Natural killer cell (primary cell): ENCODE measurements around the gene PLA2G6. TPM values are rescaled to one million over a fixed set of nuclear protein-coding genes. Genes with fewer than 3 reads are reported as not detected.

Experiments used
- ATAC-seq, 3 donors: fragments of 150-1000 bp in 2 of 3; fragments of 200-7000 bp in 1 of 3; cut with Tn5 transposase; 1 replicate in 1 of 3; 2 replicates in 2 of 3; pipeline ENCODE4 v1.10.0; 2021; ENCODE audit warnings: mild to moderate bottlenecking in 2 of 3, moderate library complexity in 2 of 3
- DNase-seq, 2 donors: peaks; one replicate each; pipeline versions ENCODE4 v3.0.0 to v3.0.0-alpha.2; 2013 to 2021; ENCODE audit warnings: mixed read lengths in 1 of 2
- H3K27ac ChIP-seq: one replicate; pipeline ENCODE4 v1.5.1; 2013; ENCODE audit warnings: mild to moderate bottlenecking, low read length
- H3K27me3 ChIP-seq: one replicate; pipeline ENCODE4 v1.6.1; 2013; ENCODE audit warnings: low read length; ENCODE audit not compliant: control insufficient read depth, insufficient read depth
- H3K36me3 ChIP-seq: one replicate; pipeline ENCODE4 v1.6.1; 2013; ENCODE audit warnings: low read length; ENCODE audit not compliant: control insufficient read depth, insufficient read depth
- H3K4me1 ChIP-seq: one replicate; pipeline ENCODE4 v1.6.1; 2013; ENCODE audit warnings: low read length; ENCODE audit not compliant: control insufficient read depth, insufficient read depth
- H3K4me3 ChIP-seq: one replicate; pipeline ENCODE4 v1.5.1; 2013; ENCODE audit warnings: low read length
- H3K9me3 ChIP-seq: one replicate; pipeline ENCODE4 v1.6.1; 2013; ENCODE audit warnings: low read length; ENCODE audit not compliant: control insufficient read depth, insufficient read depth
- H3K27ac Mint-ChIP-seq, 2 donors: one replicate each; pipeline ENCODE4 v1.8.0; 2022; ENCODE audit warnings: mild to moderate bottlenecking in 2 of 2, mixed read lengths in 2 of 2, moderate library complexity in 1 of 2
- H3K27me3 Mint-ChIP-seq, 2 donors: one replicate each; pipeline ENCODE4 v1.8.0; 2022; ENCODE audit warnings: low read depth in 2 of 2, mixed read lengths in 2 of 2
- H3K36me3 Mint-ChIP-seq: one replicate; pipeline ENCODE4 v1.8.0; 2022; ENCODE audit warnings: mixed read lengths
- H3K4me1 Mint-ChIP-seq, 2 donors: one replicate each; pipeline ENCODE4 v1.8.0; 2022; ENCODE audit warnings: mixed read lengths in 2 of 2
- H3K4me3 Mint-ChIP-seq: one replicate; pipeline ENCODE4 v1.8.0; 2022; ENCODE audit warnings: mild to moderate bottlenecking, moderate library complexity, mixed read lengths
- H3K9me3 Mint-ChIP-seq, 2 donors: one replicate each; pipeline ENCODE4 v1.8.0; 2022; ENCODE audit warnings: mixed read lengths in 2 of 2
- WGBS: methylation state at CpG from one replicate; pipeline ENCODE4 v1.1.7; 2013; ENCODE audit warnings: missing lambda C conversion rate; ENCODE audit not compliant: insufficient coverage; 5-methylcytosine and 5-hydroxymethylcytosine counted together
- intact Hi-C: fragments of 100-400 bp; cut with micrococcal nuclease; formaldehyde crosslinking; loops from one replicate; pipeline ENCODE4 v1.14.2; 2022
- total RNA-seq, 4 donors: library from RNA; stranded (reverse); fragments of 120-200 nt in 1 of 4; gene quantifications; one replicate each; pipeline versions ENCODE4 v1.2.3 to v1.2.4, GENCODE V29; 2013 to 2022
- TF ChIP-seq, protein P1 (sequence below): fragments of 200-600 bp; IDR thresholded peaks from one replicate; pipeline ENCODE4 v1.8.0; 2022; ENCODE audit warnings: antibody characterized with exemption

The PLA2G6 gene
- total RNA-seq, 3 donors from 2014 or later (not counting 1 experiment from before 2014, with no cell fraction given): 137 to 167 (median 145) TPM

DNA sequence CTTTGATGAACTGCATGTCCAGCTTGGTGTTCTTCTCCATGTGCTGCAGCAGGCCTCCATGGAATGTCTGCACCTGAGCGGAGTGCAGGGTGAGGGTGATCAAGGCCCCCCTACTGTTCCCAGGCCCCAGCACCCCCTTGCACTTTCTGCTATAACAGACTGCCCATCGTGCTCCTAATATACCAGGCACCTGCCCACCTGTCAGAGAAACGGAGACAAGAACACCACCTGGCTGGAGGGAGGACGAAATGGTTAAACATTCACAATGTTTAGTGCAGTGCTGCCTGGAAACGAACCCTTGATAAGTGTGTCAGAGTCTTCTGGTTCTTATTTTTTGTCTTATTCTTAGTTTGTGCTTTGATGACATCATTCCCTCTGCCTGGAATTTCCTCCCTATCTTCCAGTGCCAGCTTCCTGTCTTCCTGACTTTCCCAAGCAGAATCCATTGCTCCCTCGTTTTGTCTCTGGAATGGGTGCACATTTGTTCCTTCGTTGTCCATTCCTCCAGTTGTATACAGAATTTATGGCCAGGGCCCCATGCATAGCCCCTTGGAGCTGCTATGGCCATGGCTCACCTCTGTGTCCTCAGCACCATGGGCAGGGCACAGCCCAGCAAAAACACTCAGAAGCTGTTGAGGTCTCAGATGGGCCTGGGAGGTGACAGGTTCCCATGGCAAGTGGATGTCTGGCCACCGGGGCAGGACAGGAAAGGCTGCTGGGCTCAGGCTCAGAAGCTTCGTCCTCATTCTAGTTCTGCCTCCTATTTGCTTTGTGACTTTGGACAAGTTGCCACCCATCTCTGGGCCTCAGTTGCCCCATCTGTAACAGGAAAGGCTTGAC lies 83.0 kb downstream of the PLA2G6 start:
- intact Hi-C loops: no loop called here
- no peaks in the 10 kb centered on the region for H3K27me3 ChIP-seq
- H3K27me3 Mint-ChIP-seq: no peaks in the 10 kb centered on the region
- no peak overlapping the region for H3K4me3 Mint-ChIP-seq
- 90% methylated on average over 8 of the region's 9 CpGs for WGBS
- H3K9me3 ChIP-seq: no peaks in the 10 kb centered on the region
- no peaks in the 10 kb centered on the region for H3K9me3 Mint-ChIP-seq
- DNase-seq (no peak), ATAC-seq (no peak)
- TF ChIP-seq, protein P1, sequence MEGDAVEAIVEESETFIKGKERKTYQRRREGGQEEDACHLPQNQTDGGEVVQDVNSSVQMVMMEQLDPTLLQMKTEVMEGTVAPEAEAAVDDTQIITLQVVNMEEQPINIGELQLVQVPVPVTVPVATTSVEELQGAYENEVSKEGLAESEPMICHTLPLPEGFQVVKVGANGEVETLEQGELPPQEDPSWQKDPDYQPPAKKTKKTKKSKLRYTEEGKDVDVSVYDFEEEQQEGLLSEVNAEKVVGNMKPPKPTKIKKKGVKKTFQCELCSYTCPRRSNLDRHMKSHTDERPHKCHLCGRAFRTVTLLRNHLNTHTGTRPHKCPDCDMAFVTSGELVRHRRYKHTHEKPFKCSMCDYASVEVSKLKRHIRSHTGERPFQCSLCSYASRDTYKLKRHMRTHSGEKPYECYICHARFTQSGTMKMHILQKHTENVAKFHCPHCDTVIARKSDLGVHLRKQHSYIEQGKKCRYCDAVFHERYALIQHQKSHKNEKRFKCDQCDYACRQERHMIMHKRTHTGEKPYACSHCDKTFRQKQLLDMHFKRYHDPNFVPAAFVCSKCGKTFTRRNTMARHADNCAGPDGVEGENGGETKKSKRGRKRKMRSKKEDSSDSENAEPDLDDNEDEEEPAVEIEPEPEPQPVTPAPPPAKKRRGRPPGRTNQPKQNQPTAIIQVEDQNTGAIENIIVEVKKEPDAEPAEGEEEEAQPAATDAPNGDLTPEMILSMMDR: no peak
- no peak overlapping the region for H3K4me3 ChIP-seq
- no peaks in the 10 kb centered on the region for H3K36me3 Mint-ChIP-seq
- no peak overlapping the region for H3K27ac Mint-ChIP-seq
- peaks cover 3% of the 10 kb centered on the region for H3K4me1 ChIP-seq
- peaks cover 5% of the 10 kb centered on the region for H3K36me3 ChIP-seq
- no peak overlapping the region for H3K27ac ChIP-seq
- peaks cover 14 to 20% of the 10 kb centered on the region in 2 donors for H3K4me1 Mint-ChIP-seq

DNA sequence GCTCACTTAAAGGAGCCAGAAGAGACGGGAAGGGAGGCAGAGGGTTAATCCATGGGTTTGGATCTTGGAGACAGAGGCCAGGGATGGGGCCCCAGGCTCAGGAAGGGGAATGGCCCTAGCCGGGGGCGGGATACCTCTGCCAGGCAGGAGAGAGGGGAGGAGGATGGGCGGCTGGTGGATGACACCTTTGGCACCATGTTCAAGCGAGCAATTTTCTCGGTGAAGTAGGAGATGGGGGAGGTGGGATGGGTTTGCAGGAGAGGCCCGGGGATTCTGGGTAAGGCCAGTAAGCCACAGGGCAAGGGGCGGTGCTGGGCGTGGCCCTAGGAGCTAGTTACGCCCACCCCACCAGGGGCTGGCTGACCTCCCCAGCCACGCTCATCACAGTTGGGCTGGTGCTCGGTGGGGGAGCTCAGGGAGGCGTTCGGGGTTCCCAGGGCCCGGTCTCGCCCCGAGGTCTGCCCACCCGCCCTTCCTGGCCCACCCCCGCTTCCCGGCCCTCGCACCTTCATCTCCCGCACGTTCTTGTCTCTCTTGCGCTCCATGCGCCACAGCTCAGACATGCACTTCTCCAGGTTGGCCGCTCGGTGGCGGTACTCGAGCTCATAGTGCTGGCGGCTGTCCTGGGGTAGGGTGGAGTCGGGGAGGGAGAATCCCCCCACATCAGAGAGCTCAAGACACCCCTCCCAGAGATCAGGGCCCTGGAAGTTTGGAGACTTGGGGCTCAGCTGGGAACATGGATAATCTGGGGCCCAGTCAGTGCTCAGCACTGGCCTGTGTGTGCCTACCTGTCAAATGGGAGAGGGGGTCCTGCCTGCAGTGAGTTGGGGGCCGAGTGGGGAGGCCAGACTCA lies 83.8 kb downstream of the PLA2G6 start:
- intact Hi-C loops: no loop called here
- DNase-seq: no peak
- H3K36me3 ChIP-seq: peaks cover 5% of the 10 kb centered on the region

DNA sequence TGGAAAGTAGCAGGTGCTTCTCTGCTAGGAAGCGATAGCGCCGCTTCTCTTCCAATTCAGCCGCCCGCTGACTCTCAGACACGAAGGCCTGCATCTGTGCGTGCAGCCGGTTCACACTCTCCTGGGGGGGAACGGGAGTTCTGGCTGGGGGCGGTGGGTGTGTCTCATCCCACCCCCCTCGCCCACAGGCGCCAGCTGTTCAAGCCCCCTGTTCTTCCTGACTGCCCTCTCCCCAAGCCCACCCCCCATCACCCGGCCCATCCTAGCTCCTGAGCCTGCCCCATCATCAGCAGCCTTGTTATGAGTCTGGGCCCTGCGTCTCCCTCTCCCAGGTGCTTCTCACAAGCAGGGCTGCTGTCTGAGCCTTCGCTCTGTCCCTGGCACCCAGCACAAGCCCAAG lies 84.6 kb downstream of the PLA2G6 start:
- WGBS: 94% methylated on average over 15 of the region's 15 CpGs
- H3K36me3 ChIP-seq: peaks cover 7% of the 10 kb centered on the region
- H3K4me3 ChIP-seq: no peak overlapping the region
- TF ChIP-seq, protein P1: no peak
- ATAC-seq (no peak), DNase-seq (no peak)
- Mint-ChIP-seq H3K4me3 (no peak overlapping the region), H3K4me1 (peaks cover 11 to 13% of the 10 kb centered on the region in 2 donors), H3K36me3 (no peaks in the 10 kb centered on the region), H3K27me3 (no peaks in the 10 kb centered on the region), H3K9me3 (no peaks in the 10 kb centered on the region), H3K27ac (no peak overlapping the region)
- intact Hi-C loops: no loop called here
- H3K27me3 ChIP-seq: no peaks in the 10 kb centered on the region
- H3K4me1 ChIP-seq: peaks cover 3% of the 10 kb centered on the region
- no peak overlapping the region for H3K27ac ChIP-seq
- H3K9me3 ChIP-seq: no peaks in the 10 kb centered on the region

More for the DNA sequence above, 83.8 kb downstream of the PLA2G6 start:
- H3K4me1 Mint-ChIP-seq: peaks cover 14 to 16% of the 10 kb centered on the region in 2 donors
- TF ChIP-seq, protein P1: no peak
- H3K9me3 Mint-ChIP-seq: no peaks in the 10 kb centered on the region
- no peak overlapping the region for H3K4me3 ChIP-seq
- H3K9me3 ChIP-seq: no peaks in the 10 kb centered on the region
- no peaks in the 10 kb centered on the region for H3K27me3 Mint-ChIP-seq
- 85% methylated on average over 25 of the region's 32 CpGs for WGBS
- no peak overlapping the region for H3K4me3 Mint-ChIP-seq
- H3K4me1 ChIP-seq: peaks cover 3% of the 10 kb centered on the region
- H3K27ac ChIP-seq: no peak overlapping the region
- H3K27me3 ChIP-seq: no peaks in the 10 kb centered on the region
- ATAC-seq: no peak
- no peaks in the 10 kb centered on the region for H3K36me3 Mint-ChIP-seq
- no peak overlapping the region for H3K27ac Mint-ChIP-seq
